GM19238 (cell line): ENCODE data around the gene WNT3A.

Experiments
- DNase-seq: peaks from one replicate; pipeline ENCODE4 v3.0.0; 2011; ENCODE audit warnings: low spot score; ENCODE audit not compliant: insufficient read length

The WNT3A gene

GRCh38 chr1:228100822-228101613 is 94.2 kb downstream of the WNT3A start:
- DNase-seq: no peak

- no peak for DNase-seq
These were observed 94.8 kb downstream of the WNT3A start for GRCh38 chr1:228101614-228101993.

GRCh38 chr1:228101994-228102790 is 95.4 kb downstream of the WNT3A start:
- peak; percentile 65 for DNase-seq

- DNase-seq: peak; percentile 99
These were observed 96.2 kb downstream of the WNT3A start, which contains the start of gene C1orf35 for GRCh38 chr1:228102791-228103620. Gene C1orf35 (minus strand): TSS chr1:228103325. CDS start chr1:228103227, 98 bp downstream.

GRCh38 chr1:228104526-228105269 is 97.9 kb downstream of the WNT3A start:
- DNase-seq: no peak

- no peak for DNase-seq
These were observed 98.6 kb downstream of the WNT3A start for GRCh38 chr1:228105270-228105995.

- no peak for DNase-seq
These were observed 99.4 kb downstream of the WNT3A start for GRCh38 chr1:228105996-228106799.

- DNase-seq: no peak
These were observed 99.9 kb downstream of the WNT3A start for GRCh38 chr1:228106800-228107054.

GRCh38 chr1:228107636-228108035 is 100.8 kb downstream of the WNT3A start:
- no peak for DNase-seq

- DNase-seq: no peak
These were observed 101.4 kb downstream of the WNT3A start for GRCh38 chr1:228108055-228108690.

- no peak for DNase-seq
These were observed 101.9 kb downstream of the WNT3A start for GRCh38 chr1:228108742-228109072.

- peak; percentile 92 for DNase-seq
These were observed 102.5 kb downstream of the WNT3A start, which contains the start of gene MRPL55 for GRCh38 chr1:228109073-228109961. Gene MRPL55 (minus strand): TSS chr1:228109299. CDS start chr1:228108260, 1,039 bp downstream.

GRCh38 chr1:228109962-228110488 is 103.2 kb downstream of the WNT3A start:
- DNase-seq: no peak

- DNase-seq: no peak
These were observed 103.8 kb downstream of the WNT3A start for GRCh38 chr1:228110556-228110955.
